Liver (tissue), 9 donors: ENCODE results near the gene RAD51B. TPM values are rescaled to one million over a fixed set of nuclear protein-coding genes. Genes with fewer than 3 reads are reported as not detected.
A peak's percentile ranks its signal among the peaks of the same experiment; 100 is the strongest.

ENCODE experiments used
- DNase-seq: peaks from one replicate; pipeline ENCODE4 v3.0.0-alpha.2; 2017; ENCODE audit warnings: low spot score
- H3K27ac ChIP-seq, 2 donors: one replicate each; pipeline ENCODE4 v1.7.0; 2013; ENCODE audit warnings: inconsistent platforms in 2 of 2, low read length in 2 of 2, control low read depth in 1 of 2, low read depth in 1 of 2, mild to moderate bottlenecking in 1 of 2
- H3K27me3 ChIP-seq, 4 donors: one replicate each; pipeline versions ENCODE4 v1.6.1 to v1.7.0; 2013; ENCODE audit warnings: low read length in 3 of 4, inconsistent platforms in 1 of 4, mild to moderate bottlenecking in 1 of 4, moderate library complexity in 1 of 4; ENCODE audit not compliant: control insufficient read depth in 4 of 4, insufficient read depth in 4 of 4
- H3K36me3 ChIP-seq, 4 donors: one replicate each; pipeline versions ENCODE4 v1.6.1 to v1.7.0; 2013; ENCODE audit warnings: low read length in 3 of 4, mild to moderate bottlenecking in 3 of 4, low read depth in 1 of 4, moderate library complexity in 1 of 4; ENCODE audit not compliant: control insufficient read depth in 4 of 4, insufficient read depth in 3 of 4
- H3K4me1 ChIP-seq, 4 donors: one replicate each; pipeline versions ENCODE4 v1.6.1 to v1.7.0; 2013; ENCODE audit warnings: low read length in 3 of 4, mild to moderate bottlenecking in 3 of 4, moderate library complexity in 1 of 4; ENCODE audit not compliant: control insufficient read depth in 4 of 4, insufficient read depth in 4 of 4
- H3K4me3 ChIP-seq, 3 donors: one replicate each; pipeline versions ENCODE4 v1.6.1 to v1.7.0; 2013; ENCODE audit warnings: low read length in 3 of 3, control low read depth in 1 of 3, low read depth in 1 of 3, mild to moderate bottlenecking in 1 of 3
- H3K9ac ChIP-seq, 2 donors: one replicate each; pipeline ENCODE4 v1.7.0; 2013; ENCODE audit warnings: low read length in 2 of 2, mild to moderate bottlenecking in 2 of 2, moderate library complexity in 2 of 2, control low read depth in 1 of 2, low read depth in 1 of 2
- H3K9me3 ChIP-seq, 4 donors: one replicate each; pipeline versions ENCODE4 v1.6.1 to v1.7.0; 2013; ENCODE audit warnings: low read length in 3 of 4; ENCODE audit not compliant: control insufficient read depth in 4 of 4
- ATF3 ChIP-seq: IDR thresholded peaks from 2 replicates; pipeline ENCODE4 v1.6.1; 2016; ENCODE audit warnings: antibody characterized with exemption
- CTCF ChIP-seq: fragments of 150-350 bp; IDR thresholded peaks from 2 replicates; pipeline ENCODE4 v1.5.1; 2017; ENCODE audit warnings: improper control_type of control experiment, low read depth, low read length; ENCODE audit not compliant: missing input control
- EGR1 ChIP-seq, 2 donors: IDR thresholded peaks; 2 replicates each; pipeline ENCODE4 v1.6.1; 2016 to 2018; ENCODE audit warnings: antibody characterized with exemption in 2 of 2, low read depth in 2 of 2
- FOXA1 ChIP-seq: IDR thresholded peaks from 2 replicates; pipeline ENCODE4 v1.6.1; 2016; ENCODE audit warnings: antibody characterized with exemption
- FOXA2 ChIP-seq: IDR thresholded peaks from 2 replicates; pipeline ENCODE4 v1.6.1; 2016; ENCODE audit warnings: antibody characterized with exemption
- GABPA ChIP-seq, 2 donors: IDR thresholded peaks in 1 of 2; conservative IDR thresholded peaks in 1 of 2; 2 replicates each; pipeline ENCODE4 v1.6.1; 2016; ENCODE audit warnings: antibody characterized with exemption in 2 of 2, mild to moderate bottlenecking in 1 of 2, moderate library complexity in 1 of 2
- HNF4A ChIP-seq, 2 donors: conservative IDR thresholded peaks; 2 replicates each; pipeline ENCODE4 v1.6.1; 2016; ENCODE audit warnings: antibody characterized with exemption in 2 of 2, mild to moderate bottlenecking in 2 of 2
- HNF4G ChIP-seq: IDR thresholded peaks from 2 replicates; pipeline ENCODE4 v1.6.1; 2016; ENCODE audit warnings: antibody characterized with exemption
- JUND ChIP-seq, 2 donors: IDR thresholded peaks; 2 replicates each; pipeline ENCODE4 v1.6.1; 2016; ENCODE audit warnings: antibody characterized with exemption in 2 of 2
- MAX ChIP-seq: IDR thresholded peaks from 2 replicates; pipeline ENCODE4 v1.6.1; 2016; ENCODE audit warnings: antibody characterized with exemption
- NR2F2 ChIP-seq: IDR thresholded peaks from 2 replicates; pipeline ENCODE4 v1.6.1; 2016; ENCODE audit warnings: antibody characterized with exemption
- RAD21 ChIP-seq, 2 donors: IDR thresholded peaks; 2 replicates each; pipeline ENCODE4 v1.6.1; 2016; ENCODE audit warnings: antibody characterized with exemption in 2 of 2, mild to moderate bottlenecking in 2 of 2
- REST ChIP-seq: IDR thresholded peaks from 2 replicates; pipeline ENCODE4 v1.6.1; 2016; ENCODE audit warnings: antibody characterized with exemption, mild to moderate bottlenecking
- RXRA ChIP-seq, 2 donors: IDR thresholded peaks; 2 replicates each; pipeline ENCODE4 v1.6.1; 2017 to 2018; ENCODE audit warnings: antibody characterized with exemption in 2 of 2, mild to moderate bottlenecking in 1 of 2
- SP1 ChIP-seq: IDR thresholded peaks from 2 replicates; pipeline ENCODE4 v1.6.1; 2018; ENCODE audit warnings: antibody characterized with exemption, mild to moderate bottlenecking
- TAF1 ChIP-seq: conservative IDR thresholded peaks from 2 replicates; pipeline ENCODE4 v1.6.1; 2016; ENCODE audit warnings: antibody characterized with exemption, mild to moderate bottlenecking
- YY1 ChIP-seq: IDR thresholded peaks from 2 replicates; pipeline ENCODE4 v1.6.1; 2016; ENCODE audit warnings: antibody characterized with exemption, mild to moderate bottlenecking
- ZBTB33 ChIP-seq: IDR thresholded peaks from 2 replicates; pipeline ENCODE4 v1.6.1; 2016; ENCODE audit warnings: antibody characterized with exemption
- WGBS: extraction: QIAGEN DNeasy Blood & Tissue Kit; methylation state at CpG from one replicate; pipeline ENCODE4 v1.1.7; 2013; 5-methylcytosine and 5-hydroxymethylcytosine counted together
- polyA plus RNA-seq, 2 donors: library from polyadenylated mRNA; stranded (reverse) in 1 of 2; unstranded in 1 of 2; fragments of 200-250 nt in 1 of 2; fragments of >200 nt in 1 of 2; fragmentation: Nextera tagmentation in 1 of 2; extraction: Ambion mirVana in 1 of 2; gene quantifications; one replicate each; pipeline versions ENCODE4 v1.2.1 to v1.2.3, GENCODE V29; 2013 to 2015
- total RNA-seq, 2 donors: library from RNA; depleted of rRNA; stranded (reverse); fragments of >200 nt; gene quantifications; one replicate each; pipeline ENCODE4 v1.2.3, GENCODE V29; 2014
- donor health status: healthy.
- donor health status: healthy.
- donor health status: healthy.
- donor health status: healthy.
- donor health status: healthy.

Gene RAD51B
- total and polyA plus RNA-seq, 4 donors: 0.81 to 12.9 (median 2.4) TPM

- WGBS: 33% methylated on average over 6 of the region's 6 CpGs
- no peak overlapping the region for H3K4me3 ChIP-seq
- no peaks in the 10 kb centered on the region for H3K9me3 ChIP-seq
- H3K9ac ChIP-seq: peak overlapping the region; percentile 63 to 82
- no peaks in the 10 kb centered on the region for H3K36me3 ChIP-seq
- no peaks in the 10 kb centered on the region for H3K27me3 ChIP-seq
- peak; percentile 31 for DNase-seq
- peak; percentile 70 to 80 for TF ChIP-seq RAD21 (IDR thresholded peaks at IDR 0.05)
- TF ChIP-seq RXRA (IDR thresholded peaks at IDR 0.05): peak; percentile 88 to 99
- TF ChIP-seq FOXA2: peak; percentile 82
- peak; percentile 86 for TF ChIP-seq YY1
- peak; percentile 81 for TF ChIP-seq ZBTB33
- TF ChIP-seq CTCF: peak; percentile 19
- peak in 1 of 2 donors; percentile 82 for TF ChIP-seq EGR1 (IDR thresholded peaks at IDR 0.05; ENCODE audit: low read depth in 2 of 2)
- TF ChIP-seq HNF4G: no peak
- peak; percentile 88 to 96 for TF ChIP-seq JUND (IDR thresholded peaks at IDR 0.05)
- TF ChIP-seq ATF3: peak; percentile 97
- peak; percentile 92 for TF ChIP-seq SP1
- peak; percentile 90 for TF ChIP-seq MAX
- TF ChIP-seq REST: peak; percentile 85
- TF ChIP-seq NR2F2: peak; percentile 83
- peak; percentile 86 for TF ChIP-seq FOXA1
- TF ChIP-seq TAF1: no peak
- TF ChIP-seq GABPA (IDR thresholded peaks at IDR 0.05 in 1 of 2, conservative IDR thresholded peaks at IDR 0.05 in 1 of 2): peak in 1 of 2 donors; percentile 39
- peak; percentile 63 to 90 for TF ChIP-seq HNF4A (conservative IDR thresholded peaks at IDR 0.05)
- peak overlapping the region; percentile 96 to 97 for H3K27ac ChIP-seq
- H3K4me1 ChIP-seq: peaks cover 14 to 55% (median 24%) of the 10 kb centered on the region in 4 donors
These were observed 807.7 kb downstream of the RAD51B start for GRCh38 chr14:68627050-68627867.
